ENCODE results near the gene PDZK1. TPM values are rescaled to one million over a fixed set of nuclear protein-coding genes. Genes with fewer than 3 reads are reported as not detected.

The PDZK1 gene
- total RNA-seq, 1 experiment from 2014 or later: 0.27 TPM

- ChIA-PET CTCF (interaction anchor here (0.9 to 2.1 kb wide), 3 partner anchors 11 to 105 kb away, joined by 3 to 6 read pairs (median 6); no protein-coding TSS in a partner anchor), RAD21 (ENCODE audit: low non-redundant PET in 1 of 2, low total read pairs in 2 of 2, uncharacterized antibody in 2 of 2, unreplicated experiment in 2 of 2) (no interaction called here), POLR2A (no interaction called here)
- Histone ChIP-seq H3K4me1 (ENCODE audit: control insufficient read depth in 1 of 2, insufficient read depth in 2 of 2, low read length in 2 of 2) (peaks cover 8 to 19% of the 10 kb centered on the region in 2 experiments), H3K27me3 (ENCODE audit: insufficient read depth, low read length) (no peaks in the 10 kb centered on the region), H3K4me3 (replicated peaks in 1 of 2; ENCODE audit: low read depth in 1 of 2, low read length in 2 of 2) (peak overlapping the region; percentile 36 to 55), H2AFZ (ENCODE audit: low read depth, low read length, poor library complexity, severe bottlenecking) (peak overlapping the region; percentile 51), H3K36me3 (ENCODE audit: control insufficient read depth in 1 of 2, insufficient read depth in 2 of 2, low read length in 2 of 2) (no peaks in the 10 kb centered on the region), H3K79me2 (ENCODE audit: insufficient read depth, low read length) (no peaks in the 10 kb centered on the region), H3K9me2 (ENCODE audit: insufficient read depth) (no peaks in the 10 kb centered on the region), H3K9me3 (ENCODE audit: control insufficient read depth in 1 of 2, insufficient read depth in 1 of 2, low read depth in 1 of 2, low read length in 2 of 2) (no peaks in the 10 kb centered on the region), H4K20me1 (ENCODE audit: insufficient read depth) (no peaks in the 10 kb centered on the region), H3K27ac (ENCODE audit: low read depth, low read length) (no peak overlapping the region), H3K4me2 (ENCODE audit: low read length) (peak overlapping the region; percentile 90), H3K9ac (ENCODE audit: low read length) (peak overlapping the region; percentile 65)
- DNase-seq (ENCODE audit: low read depth, low spot score) (peak; percentile 35), ATAC-seq (peak; percentile 97)
- TF ChIP-seq ZBTB33 (IDR thresholded peaks at IDR 0.05; ENCODE audit: extremely low read depth, insufficient replicate concordance, low read length) (no peak), RAD21 (IDR thresholded peaks at IDR 0.05; ENCODE audit: low read depth) (peak; percentile 85), ELF1 (IDR thresholded peaks at IDR 0.05; ENCODE audit: borderline replicate concordance, low read depth) (no peak), CTCF (IDR thresholded peaks at IDR 0.05 in 2 of 3, conservative IDR thresholded peaks at IDR 0.05 in 1 of 3; ENCODE audit: borderline replicate concordance in 1 of 3, insufficient read depth in 1 of 3, low read depth in 2 of 3, low read length in 2 of 3) (peak; percentile 63 to 90 (median 84)), YY1 (IDR thresholded peaks at IDR 0.05; ENCODE audit: extremely low read depth, insufficient replicate concordance, low read depth, low read length) (no peak), SP1 (IDR thresholded peaks at IDR 0.05; ENCODE audit: low read depth) (no peak), MAX (IDR thresholded peaks at IDR 0.05) (peak; percentile 39), SIN3A (IDR thresholded peaks at IDR 0.05; ENCODE audit: low read depth) (no peak), REST (IDR thresholded peaks at IDR 0.05; ENCODE audit: low read depth) (no peak), ZNF274 (IDR thresholded peaks at IDR 0.05; ENCODE audit: low read depth, low read length) (no peak), POLR2A (IDR thresholded peaks at IDR 0.05; ENCODE audit: borderline replicate concordance, extremely low read depth, insufficient read depth, insufficient read length) (no peak), EZH2 (IDR thresholded peaks at IDR 0.05) (no peak)
- intact Hi-C loops (cut with micrococcal nuclease): loop anchor here (10.0 kb wide), 1 partner anchor 126 kb away; no protein-coding TSS in a partner anchor
- BruUV-seq (replicated peaks): no TSS peak
These were observed 13.9 kb upstream of the PDZK1 start for GRCh38 chr1:145720878-145721671.
